HepG2 (cell line): ENCODE results near the gene ARFGAP3. TPM values are rescaled to one million over a fixed set of nuclear protein-coding genes. Genes with fewer than 3 reads are reported as not detected.

Experiments used
- HNRNPL ChIP-seq: fragments of 200-400 bp; formaldehyde crosslinking; IDR thresholded peaks from 2 replicates; pipeline ENCODE4 v1.6.1; 2017; ENCODE audit warnings: mild to moderate bottlenecking, low read depth, low read length
- KAT2B ChIP-seq: fragments of 150-350 bp; IDR thresholded peaks from 2 replicates; pipeline ENCODE4 v1.6.1; 2014; ENCODE audit warnings: low read depth, low read length, borderline replicate concordance
- KMT2A ChIP-seq: sonication (generic); formaldehyde crosslinking; IDR thresholded peaks from 2 replicates; pipeline ENCODE4 v1.4.0; 2020; ENCODE audit warnings: missing genetic modification reagents
- MAFF ChIP-seq: IDR thresholded peaks from 2 replicates; pipeline ENCODE4 v1.6.1; 2011; ENCODE audit warnings: low read depth, low read length, improper control_type of control experiment
- MTA1 ChIP-seq: sonication (generic); formaldehyde crosslinking; IDR thresholded peaks from 2 replicates; pipeline ENCODE4 v1.4.0; 2020; ENCODE audit warnings: missing genetic modification reagents, mild to moderate bottlenecking, borderline replicate concordance
- SKI ChIP-seq: fragments of 450-650 bp; IDR thresholded peaks from one replicate; pipeline ENCODE4 v1.6.1; 2018; ENCODE audit warnings: mild to moderate bottlenecking; ENCODE audit not compliant: partially characterized antibody
- TEAD2 ChIP-seq: sonication (generic); formaldehyde crosslinking; IDR thresholded peaks from 2 replicates; pipeline ENCODE4 v1.9.0; 2021; ENCODE audit warnings: missing genetic modification reagents
- ZNF326 ChIP-seq: sonication (generic); formaldehyde crosslinking; IDR thresholded peaks from 2 replicates; pipeline ENCODE4 v1.4.0; 2020; ENCODE audit warnings: missing genetic modification reagents, borderline replicate concordance
- ZNF777 ChIP-seq: sonication (generic); formaldehyde crosslinking; IDR thresholded peaks from 2 replicates; pipeline ENCODE4 v1.4.0; 2020; ENCODE audit warnings: missing genetic modification reagents
- ZNF792 ChIP-seq: IDR thresholded peaks from 2 replicates; pipeline ENCODE4 v1.6.1; 2016
- polyA plus RNA-seq, 8 experiments: library from polyadenylated mRNA; depleted of rRNA in 3 of 8; stranded (reverse) in 7 of 8; unstranded in 1 of 8; fragments of >200 nt; fragmentation: Illumina TruSeq in 4 of 8; extraction: Trizol in 4 of 8; gene quantifications; 2 replicates each; pipeline versions ENCODE4 v1.2.1 to v1.2.3, GENCODE V29; 2011 to 2016; ENCODE audit warnings: low read depth in 4 of 8, missing spikeins in 1 of 8, mixed read lengths in 1 of 8; ENCODE audit not compliant: insufficient read depth in 1 of 8
- total RNA-seq, 5 experiments: library from RNA; depleted of rRNA; stranded (reverse); fragments of >200 nt; fragmentation: Illumina TruSeq; extraction: Trizol; gene quantifications; 2 replicates each; pipeline ENCODE4 v1.2.3, GENCODE V29; 2016; ENCODE audit warnings: low read depth in 1 of 5
- TF ChIP-seq, protein P1 (sequence below): sonication (generic); formaldehyde crosslinking; IDR thresholded peaks from 2 replicates; pipeline ENCODE4 v1.5.0; 2020; ENCODE audit warnings: missing genetic modification reagents
- TF ChIP-seq, protein P2 (sequence below): IDR thresholded peaks from 2 replicates; pipeline ENCODE4 v1.6.1; 2012; ENCODE audit warnings: inconsistent platforms
- TF ChIP-seq, protein P3 (sequence below): sonication (generic); formaldehyde crosslinking; IDR thresholded peaks from 2 replicates; pipeline ENCODE4 v1.4.0; 2020; ENCODE audit warnings: mild to moderate bottlenecking, missing genetic modification reagents
- TF ChIP-seq, protein P4 (sequence below): sonication (generic); formaldehyde crosslinking; IDR thresholded peaks from 2 replicates; pipeline ENCODE4 v1.4.0; 2020; ENCODE audit warnings: low read depth, missing genetic modification reagents

The ARFGAP3 gene
- total and polyA plus RNA-seq, 2 of the 13 experiments (the other 11 are each of a cell fraction or from before 2014, with no cell fraction given) = 41.7 to 61.6 TPM

DNA sequence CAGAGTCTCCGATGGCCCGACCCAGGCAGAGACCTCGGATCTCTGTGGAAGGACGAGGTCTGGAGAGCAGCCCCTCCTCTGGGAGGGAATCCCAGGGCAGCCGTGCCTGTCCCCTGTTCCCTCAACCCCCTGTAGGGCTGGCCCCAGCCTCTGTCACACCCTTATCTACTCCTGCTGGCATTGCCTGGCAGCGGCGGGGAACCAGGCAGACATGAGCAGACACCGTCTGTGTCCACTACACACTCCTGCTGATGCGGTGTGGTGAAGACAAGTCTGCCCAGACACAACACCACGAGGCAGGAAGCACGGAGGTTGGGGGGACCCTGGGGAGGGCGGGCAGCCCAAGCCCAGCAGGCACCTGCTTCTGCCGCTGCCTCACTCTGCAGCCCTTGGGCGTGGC, 83.9 kb downstream of the ARFGAP3 start (continued):
- TF ChIP-seq HNRNPL = peak; percentile 63; the same call in 1 of the 2 replicates
- TF ChIP-seq MTA1 (CRISPR knock-in tag) = 0 out of 2 replicates have a peak, but pooled peaks have one; percentile 20
- TF ChIP-seq, protein P1, sequence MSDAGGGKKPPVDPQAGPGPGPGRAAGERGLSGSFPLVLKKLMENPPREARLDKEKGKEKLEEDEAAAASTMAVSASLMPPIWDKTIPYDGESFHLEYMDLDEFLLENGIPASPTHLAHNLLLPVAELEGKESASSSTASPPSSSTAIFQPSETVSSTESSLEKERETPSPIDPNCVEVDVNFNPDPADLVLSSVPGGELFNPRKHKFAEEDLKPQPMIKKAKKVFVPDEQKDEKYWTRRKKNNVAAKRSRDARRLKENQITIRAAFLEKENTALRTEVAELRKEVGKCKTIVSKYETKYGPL (CRISPR knock-in tag) = no peak
- no peak for TF ChIP-seq KAT2B
- TF ChIP-seq ZNF777 = no peak
- TF ChIP-seq KMT2A (CRISPR knock-in tag) = no peak
- TF ChIP-seq SKI = no peak
- TF ChIP-seq, protein P2, sequence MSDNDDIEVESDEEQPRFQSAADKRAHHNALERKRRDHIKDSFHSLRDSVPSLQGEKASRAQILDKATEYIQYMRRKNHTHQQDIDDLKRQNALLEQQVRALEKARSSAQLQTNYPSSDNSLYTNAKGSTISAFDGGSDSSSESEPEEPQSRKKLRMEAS = peak; percentile 21; the same call in 1 of the 2 replicates
- no peak for TF ChIP-seq TEAD2 (CRISPR knock-in tag)
- TF ChIP-seq, protein P3, sequence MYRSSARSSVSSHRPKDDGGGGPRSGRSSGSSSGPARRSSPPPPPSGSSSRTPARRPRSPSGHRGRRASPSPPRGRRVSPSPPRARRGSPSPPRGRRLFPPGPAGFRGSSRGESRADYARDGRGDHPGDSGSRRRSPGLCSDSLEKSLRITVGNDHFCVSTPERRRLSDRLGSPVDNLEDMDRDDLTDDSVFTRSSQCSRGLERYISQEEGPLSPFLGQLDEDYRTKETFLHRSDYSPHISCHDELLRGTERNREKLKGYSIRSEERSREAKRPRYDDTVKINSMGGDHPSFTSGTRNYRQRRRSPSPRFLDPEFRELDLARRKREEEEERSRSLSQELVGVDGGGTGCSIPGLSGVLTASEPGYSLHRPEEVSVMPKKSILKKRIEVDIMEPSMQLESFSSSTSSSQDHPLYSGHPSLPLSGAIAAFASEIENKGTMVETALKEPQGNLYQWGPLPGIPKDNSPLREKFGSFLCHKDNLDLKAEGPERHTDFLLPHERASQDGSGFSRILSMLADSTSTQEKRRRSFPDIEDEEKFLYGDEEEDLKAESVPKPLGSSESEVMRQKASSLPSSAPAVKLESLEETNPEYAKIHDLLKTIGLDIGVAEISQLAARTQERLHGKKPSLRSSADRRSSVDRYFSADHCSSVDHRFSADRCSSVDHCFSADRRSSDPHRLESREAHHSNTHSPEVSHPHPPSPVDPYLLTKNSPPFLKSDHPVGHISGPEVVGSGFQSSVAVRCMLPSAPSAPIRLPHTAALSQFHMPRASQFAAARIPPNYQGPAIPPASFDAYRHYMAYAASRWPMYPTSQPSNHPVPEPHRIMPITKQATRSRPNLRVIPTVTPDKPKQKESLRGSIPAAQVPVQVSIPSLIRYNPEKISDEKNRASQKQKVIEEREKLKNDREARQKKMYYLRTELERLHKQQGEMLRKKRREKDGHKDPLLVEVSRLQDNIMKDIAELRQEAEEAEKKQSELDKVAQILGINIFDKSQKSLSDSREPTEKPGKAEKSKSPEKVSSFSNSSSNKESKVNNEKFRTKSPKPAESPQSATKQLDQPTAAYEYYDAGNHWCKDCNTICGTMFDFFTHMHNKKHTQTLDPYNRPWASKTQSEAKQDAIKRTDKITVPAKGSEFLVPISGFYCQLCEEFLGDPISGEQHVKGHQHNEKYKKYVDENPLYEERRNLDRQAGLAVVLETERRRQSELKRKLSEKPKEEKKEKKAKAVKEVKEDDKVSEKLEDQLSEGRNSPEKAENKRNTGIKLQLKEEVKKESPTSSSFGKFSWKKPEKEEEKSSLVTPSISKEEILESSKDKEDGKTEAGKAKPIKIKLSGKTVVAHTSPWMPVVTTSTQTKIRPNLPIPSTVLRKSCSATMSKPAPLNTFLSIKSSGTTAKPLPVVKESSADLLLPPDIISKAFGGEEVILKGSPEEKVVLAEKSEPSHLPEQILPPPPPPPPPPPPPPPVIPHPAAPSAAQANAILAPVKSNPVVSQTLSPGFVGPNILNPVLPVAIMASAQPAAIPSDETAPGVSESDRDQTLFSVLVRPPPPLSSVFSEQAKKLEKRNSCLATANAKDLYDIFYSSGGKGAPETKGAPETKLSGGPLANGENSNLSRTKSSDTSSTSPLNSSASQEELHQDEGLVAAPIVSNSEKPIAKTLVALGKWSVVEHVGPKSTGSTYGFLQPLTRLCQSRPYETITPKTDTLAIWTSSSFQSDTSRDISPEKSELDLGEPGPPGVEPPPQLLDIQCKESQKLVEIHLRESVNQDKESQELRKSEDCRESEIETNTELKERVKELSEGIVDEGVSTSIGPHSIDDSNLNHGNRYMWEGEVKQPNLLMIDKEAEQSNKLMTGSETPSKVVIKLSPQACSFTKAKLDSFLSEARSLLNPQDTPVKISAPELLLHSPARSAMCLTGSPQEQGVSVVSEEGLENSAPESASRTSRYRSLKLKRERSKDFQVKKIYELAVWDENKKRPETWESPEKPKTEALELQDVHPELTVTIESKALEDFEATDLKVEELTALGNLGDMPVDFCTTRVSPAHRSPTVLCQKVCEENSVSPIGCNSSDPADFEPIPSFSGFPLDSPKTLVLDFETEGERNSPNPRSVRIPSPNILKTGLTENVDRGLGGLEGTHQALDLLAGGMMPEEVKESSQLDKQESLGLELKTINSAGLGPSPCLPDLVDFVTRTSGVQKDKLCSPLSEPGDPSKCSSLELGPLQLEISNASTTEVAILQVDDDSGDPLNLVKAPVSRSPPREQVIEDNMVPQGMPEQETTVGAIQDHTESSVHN (CRISPR knock-in tag) = no peak
- TF ChIP-seq MAFF = no peak
- TF ChIP-seq, protein P4, sequence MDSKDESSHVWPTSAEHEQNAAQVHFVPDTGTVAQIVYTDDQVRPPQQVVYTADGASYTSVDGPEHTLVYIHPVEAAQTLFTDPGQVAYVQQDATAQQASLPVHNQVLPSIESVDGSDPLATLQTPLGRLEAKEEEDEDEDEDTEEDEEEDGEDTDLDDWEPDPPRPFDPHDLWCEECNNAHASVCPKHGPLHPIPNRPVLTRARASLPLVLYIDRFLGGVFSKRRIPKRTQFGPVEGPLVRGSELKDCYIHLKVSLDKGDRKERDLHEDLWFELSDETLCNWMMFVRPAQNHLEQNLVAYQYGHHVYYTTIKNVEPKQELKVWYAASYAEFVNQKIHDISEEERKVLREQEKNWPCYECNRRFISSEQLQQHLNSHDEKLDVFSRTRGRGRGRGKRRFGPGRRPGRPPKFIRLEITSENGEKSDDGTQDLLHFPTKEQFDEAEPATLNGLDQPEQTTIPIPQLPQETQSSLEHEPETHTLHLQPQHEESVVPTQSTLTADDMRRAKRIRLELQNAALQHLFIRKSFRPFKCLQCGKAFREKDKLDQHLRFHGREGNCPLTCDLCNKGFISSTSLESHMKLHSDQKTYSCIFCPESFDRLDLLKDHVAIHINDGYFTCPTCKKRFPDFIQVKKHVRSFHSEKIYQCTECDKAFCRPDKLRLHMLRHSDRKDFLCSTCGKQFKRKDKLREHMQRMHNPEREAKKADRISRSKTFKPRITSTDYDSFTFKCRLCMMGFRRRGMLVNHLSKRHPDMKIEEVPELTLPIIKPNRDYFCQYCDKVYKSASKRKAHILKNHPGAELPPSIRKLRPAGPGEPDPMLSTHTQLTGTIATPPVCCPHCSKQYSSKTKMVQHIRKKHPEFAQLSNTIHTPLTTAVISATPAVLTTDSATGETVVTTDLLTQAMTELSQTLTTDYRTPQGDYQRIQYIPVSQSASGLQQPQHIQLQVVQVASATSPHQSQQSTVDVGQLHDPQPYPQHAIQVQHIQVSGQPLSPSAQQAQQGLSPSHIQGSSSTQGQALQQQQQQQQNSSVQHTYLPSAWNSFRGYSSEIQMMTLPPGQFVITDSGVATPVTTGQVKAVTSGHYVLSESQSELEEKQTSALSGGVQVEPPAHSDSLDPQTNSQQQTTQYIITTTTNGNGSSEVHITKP (CRISPR knock-in tag) = no peak
- TF ChIP-seq ZNF792 (CRISPR knock-in tag) = no peak
- no peak for TF ChIP-seq ZNF326 (CRISPR knock-in tag)
